Mesendoderm (in vitro differentiated cells): ENCODE data around the gene MARF1.
A peak's percentile ranks its signal among the peaks of the same experiment; 100 is the strongest.
"Not testable (repeated sequence)": the region's sequence is repeated elsewhere in the genome, so short reads cannot be mapped to it uniquely, and the experiment has no call there.

Experiments
- DNase-seq: peaks from one replicate; pipeline ENCODE4 v3.0.0; 2013
- H2AK5ac ChIP-seq: 2 replicates; pipeline ENCODE4 v1.6.1; 2013; ENCODE audit warnings: low read length, inconsistent platforms
- H2BK120ac ChIP-seq: 2 replicates; pipeline ENCODE4 v1.6.1; 2013; ENCODE audit warnings: low read depth, mild to moderate bottlenecking, low read length, moderate library complexity, mixed read lengths
- H2BK15ac ChIP-seq: replicated peaks from 2 replicates; pipeline ENCODE4 v1.6.1; 2013; ENCODE audit warnings: low read depth, mild to moderate bottlenecking, moderate library complexity
- H2BK5ac ChIP-seq: 2 replicates; pipeline ENCODE4 v1.6.1; 2013; ENCODE audit warnings: low read length, inconsistent platforms
- H3K18ac ChIP-seq: 2 replicates; pipeline ENCODE4 v1.6.1; 2013; ENCODE audit warnings: mild to moderate bottlenecking, low read length, mixed read lengths
- H3K23ac ChIP-seq: one replicate; pipeline ENCODE4 v1.6.1; 2013; ENCODE audit warnings: low read length
- H3K27ac ChIP-seq: 2 replicates; pipeline ENCODE4 v1.5.1; 2013; ENCODE audit warnings: low read depth, mild to moderate bottlenecking, inconsistent platforms, low read length, moderate library complexity
- H3K27me3 ChIP-seq: 2 replicates; pipeline ENCODE4 v1.6.1; 2013; ENCODE audit warnings: low read length, control low read depth, mild to moderate bottlenecking, inconsistent platforms; ENCODE audit not compliant: insufficient read depth, poor library complexity
- H3K36me3 ChIP-seq: 2 replicates; pipeline ENCODE4 v1.6.1; 2013; ENCODE audit warnings: low read length, inconsistent platforms; ENCODE audit not compliant: control insufficient read depth, insufficient read depth
- H3K4ac ChIP-seq: one replicate; pipeline ENCODE4 v1.6.1; 2013; ENCODE audit warnings: low read depth, mild to moderate bottlenecking, low read length, moderate library complexity
- H3K4me1 ChIP-seq: 2 replicates; pipeline ENCODE4 v1.6.1; 2013; ENCODE audit warnings: low read depth, low read length, inconsistent platforms; ENCODE audit not compliant: control insufficient read depth
- H3K4me2 ChIP-seq: 2 replicates; pipeline ENCODE4 v1.6.1; 2013; ENCODE audit warnings: low read length
- H3K4me3 ChIP-seq: 2 replicates; pipeline ENCODE4 v1.5.1; 2013; ENCODE audit warnings: mild to moderate bottlenecking, low read length
- H3K56ac ChIP-seq: one replicate; pipeline ENCODE4 v1.6.1; 2013; ENCODE audit warnings: low read length
- H3K79me1 ChIP-seq: 2 replicates; pipeline ENCODE4 v1.6.1; 2013; ENCODE audit warnings: low read length, inconsistent platforms
- H3K79me2 ChIP-seq: 2 replicates; pipeline ENCODE4 v1.6.1; 2013; ENCODE audit warnings: mild to moderate bottlenecking, low read length; ENCODE audit not compliant: control insufficient read depth, insufficient read depth
- H3K9ac ChIP-seq: 2 replicates; pipeline ENCODE4 v1.6.1; 2013; ENCODE audit warnings: low read length, inconsistent platforms
- H4K5ac ChIP-seq: one replicate; pipeline ENCODE4 v1.6.1; 2013; ENCODE audit warnings: low read length
- H4K8ac ChIP-seq: one replicate; pipeline ENCODE4 v1.6.1; 2013; ENCODE audit warnings: low read depth, mild to moderate bottlenecking, control low read depth, low read length, moderate library complexity
- WGBS: extraction: QIAGEN DNeasy Blood & Tissue Kit; methylation state at CpG from one replicate; pipeline ENCODE4 v1.1.7; 2013; ENCODE audit warnings: low lambda C conversion rate, missing lambda C conversion rate; ENCODE audit not compliant: insufficient coverage; ENCODE audit errors: extremely low coverage; 5-methylcytosine and 5-hydroxymethylcytosine counted together

The MARF1 gene

GRCh38 chr16:15608398-15609285 lies 34.3 kb downstream of the MARF1 start:
- Histone ChIP-seq H3K56ac (no peak overlapping the region), H4K8ac (no peak overlapping the region), H2AK5ac (no peak overlapping the region), H3K4me3 (no peak overlapping the region), H3K18ac (no peak overlapping the region), H2BK15ac (no peak overlapping the region), H3K4ac (no peak overlapping the region), H3K27me3 (no peaks in the 10 kb centered on the region), H3K36me3 (peaks cover 14% of the 10 kb centered on the region), H3K27ac (no peak overlapping the region), H2BK5ac (no peak overlapping the region), H3K23ac (no peak overlapping the region), H4K5ac (no peak overlapping the region), H3K4me2 (no peak overlapping the region), H3K9ac (no peak overlapping the region), H3K4me1 (no peaks in the 10 kb centered on the region), H2BK120ac (no peak overlapping the region), H3K79me1 (no peaks in the 10 kb centered on the region), H3K79me2 (no peaks in the 10 kb centered on the region)
- no peak for DNase-seq
- WGBS: no CpG with 5 or more reads among the region's 19 CpGs

- Histone ChIP-seq H2BK15ac (no peak overlapping the region), H3K27ac (no peak overlapping the region), H3K18ac (no peak overlapping the region), H3K4ac (no peak overlapping the region), H3K9ac (no peak overlapping the region), H3K79me1 (no peaks in the 10 kb centered on the region), H3K79me2 (no peaks in the 10 kb centered on the region), H2AK5ac (no peak overlapping the region), H3K4me2 (no peak overlapping the region), H3K36me3 (peaks cover 14% of the 10 kb centered on the region), H3K56ac (no peak overlapping the region), H3K4me3 (no peak overlapping the region), H4K5ac (no peak overlapping the region), H2BK5ac (no peak overlapping the region), H3K4me1 (no peaks in the 10 kb centered on the region), H2BK120ac (no peak overlapping the region), H4K8ac (no peak overlapping the region), H3K27me3 (no peaks in the 10 kb centered on the region), H3K23ac (no peak overlapping the region)
- DNase-seq: peak; percentile 17
- no CpG with 5 or more reads among the region's 13 CpGs for WGBS
Measured at GRCh38 chr16:15607700-15608396, 35.1 kb downstream of the MARF1 start.

GRCh38 chr16:15607221-15607699 lies 35.7 kb downstream of the MARF1 start:
- H3K9ac ChIP-seq: not testable (repeated sequence)

GRCh38 chr16:15606518-15607220 lies 36.3 kb downstream of the MARF1 start:
- no peak overlapping the region for H3K18ac ChIP-seq
- H3K27ac ChIP-seq: no peak overlapping the region
- H3K56ac ChIP-seq: no peak overlapping the region
- no peak overlapping the region for H3K4me2 ChIP-seq
- H3K4me1 ChIP-seq: no peaks in the 10 kb centered on the region
- no peak overlapping the region for H3K9ac ChIP-seq
- no peak overlapping the region for H4K8ac ChIP-seq
- H2BK120ac ChIP-seq: no peak overlapping the region
- peaks cover 12% of the 10 kb centered on the region for H3K36me3 ChIP-seq
- no peak overlapping the region for H4K5ac ChIP-seq
- H3K4me3 ChIP-seq: no peak overlapping the region
- H3K79me1 ChIP-seq: no peaks in the 10 kb centered on the region
- H2AK5ac ChIP-seq: no peak overlapping the region
- DNase-seq: no peak
- H3K27me3 ChIP-seq: no peaks in the 10 kb centered on the region
- no peak overlapping the region for H3K23ac ChIP-seq
- no peak overlapping the region for H2BK5ac ChIP-seq
- no peaks in the 10 kb centered on the region for H3K79me2 ChIP-seq
- H2BK15ac ChIP-seq: no peak overlapping the region
- no peak overlapping the region for H3K4ac ChIP-seq
- no CpG with 5 or more reads among the region's 5 CpGs for WGBS

More at GRCh38 chr16:15607221-15607699, 35.7 kb downstream of the MARF1 start:
- H3K56ac ChIP-seq, H3K79me2 ChIP-seq, H3K23ac ChIP-seq, H3K79me1 ChIP-seq, H2BK15ac ChIP-seq, H3K4ac ChIP-seq, DNase-seq, H4K8ac ChIP-seq, H3K4me1 ChIP-seq, H2BK120ac ChIP-seq, H2AK5ac ChIP-seq, H4K5ac ChIP-seq, H2BK5ac ChIP-seq, H3K18ac ChIP-seq, H3K4me2 ChIP-seq, H3K27ac ChIP-seq, H3K4me3 ChIP-seq, H3K27me3 ChIP-seq: not testable (repeated sequence)
- H3K36me3 ChIP-seq: peaks cover 12% of the 10 kb centered on the region
- no CpG with 5 or more reads among the region's 12 CpGs for WGBS

GRCh38 chr16:15605839-15606517 lies 37.0 kb downstream of the MARF1 start:
- Histone ChIP-seq H3K27ac (no peak overlapping the region), H3K23ac (no peak overlapping the region), H3K79me2 (no peaks in the 10 kb centered on the region), H3K36me3 (peaks cover 10% of the 10 kb centered on the region), H3K56ac (no peak overlapping the region), H4K8ac (no peak overlapping the region), H3K4me2 (no peak overlapping the region), H3K27me3 (no peaks in the 10 kb centered on the region), H2BK120ac (no peak overlapping the region), H2BK5ac (no peak overlapping the region), H3K9ac (no peak overlapping the region), H3K79me1 (no peaks in the 10 kb centered on the region), H3K4ac (no peak overlapping the region), H2BK15ac (no peak overlapping the region), H3K18ac (no peak overlapping the region), H2AK5ac (no peak overlapping the region), H3K4me1 (no peaks in the 10 kb centered on the region), H3K4me3 (no peak overlapping the region), H4K5ac (no peak overlapping the region)
- no peak for DNase-seq
- no CpG with 5 or more reads among the region's 13 CpGs for WGBS
